ENCODE results near the gene RAB3D. TPM values are rescaled to one million over a fixed set of nuclear protein-coding genes. Genes with fewer than 3 reads are reported as not detected.

RAB3D gene
- total RNA-seq, 1 donor from 2014 or later = 45.3 TPM

- H3K27ac Mint-ChIP-seq = no peak overlapping the region
- H3K36me3 Mint-ChIP-seq = no peaks in the 10 kb centered on the region
- TF ChIP-seq CTCF (conservative IDR thresholded peaks at IDR 0.05) = no peak
- no peaks in the 10 kb centered on the region for H3K9me3 Mint-ChIP-seq
- peaks cover 5% of the 10 kb centered on the region for H3K4me1 Mint-ChIP-seq (ENCODE audit: unreplicated experiment)
- H3K4me3 Mint-ChIP-seq = no peak overlapping the region
- no peak for DNase-seq (ENCODE audit: extremely low spot score, unreplicated experiment)
- H3K27me3 Mint-ChIP-seq = no peaks in the 10 kb centered on the region
Observed at GRCh38 chr19:11278670-11279069, 60.8 kb downstream of the RAB3D start.

- H3K36me3 Mint-ChIP-seq = no peaks in the 10 kb centered on the region
Observed at GRCh38 chr19:11274533-11275086, 64.8 kb downstream of the RAB3D start.

GRCh38 chr19:11273989-11274388 is 65.5 kb downstream of the RAB3D start:
- peaks cover 5% of the 10 kb centered on the region for H3K4me1 Mint-ChIP-seq (ENCODE audit: unreplicated experiment)
- no peak overlapping the region for H3K27ac Mint-ChIP-seq

More at GRCh38 chr19:11274533-11275086, 64.8 kb downstream of the RAB3D start:
- Mint-ChIP-seq H3K9me3 (no peaks in the 10 kb centered on the region), H3K27ac (peak overlapping the region; percentile 17), H3K27me3 (no peaks in the 10 kb centered on the region), H3K4me3 (no peak overlapping the region), H3K4me1 (ENCODE audit: unreplicated experiment) (no peaks in the 10 kb centered on the region)
- DNase-seq (ENCODE audit: extremely low spot score, unreplicated experiment) = no peak
- TF ChIP-seq CTCF (conservative IDR thresholded peaks at IDR 0.05) = no peak

GRCh38 chr19:11273296-11273695 is 66.2 kb downstream of the RAB3D start:
- Mint-ChIP-seq H3K9me3 (no peaks in the 10 kb centered on the region), H3K4me3 (no peak overlapping the region), H3K36me3 (no peaks in the 10 kb centered on the region), H3K27me3 (no peaks in the 10 kb centered on the region), H3K4me1 (ENCODE audit: unreplicated experiment) (peaks cover 8% of the 10 kb centered on the region), H3K27ac (no peak overlapping the region)
- DNase-seq (ENCODE audit: extremely low spot score, unreplicated experiment) = no peak
- TF ChIP-seq CTCF (conservative IDR thresholded peaks at IDR 0.05) = no peak

More at GRCh38 chr19:11273989-11274388, 65.5 kb downstream of the RAB3D start:
- Mint-ChIP-seq H3K27me3 (no peaks in the 10 kb centered on the region), H3K36me3 (no peaks in the 10 kb centered on the region), H3K4me3 (no peak overlapping the region), H3K9me3 (no peaks in the 10 kb centered on the region)
- no peak for DNase-seq (ENCODE audit: extremely low spot score, unreplicated experiment)
- TF ChIP-seq CTCF (conservative IDR thresholded peaks at IDR 0.05) = no peak

Other genes with a start within 250 kb of the RAB3D start
- 15.0 and 43.2 TPM in 2 replicates for gene SPC24, start 183.9 kb downstream of the RAB3D start, total RNA-seq (ENCODE audit: low replicate concordance)
- 17.6 and 55.3 TPM in 2 replicates for gene KANK2, start 142.1 kb downstream of the RAB3D start, total RNA-seq (ENCODE audit: low replicate concordance)
- gene ANGPTL8, start 100.0 kb downstream of the RAB3D start, total RNA-seq (ENCODE audit: low replicate concordance) = not detected in 2 replicates
- 43.6 and 58.9 TPM in 2 replicates for gene DOCK6, start 77.1 kb downstream of the RAB3D start, total RNA-seq (ENCODE audit: low replicate concordance)
- gene TSPAN16, start 43.5 kb downstream of the RAB3D start, total RNA-seq (ENCODE audit: low replicate concordance) = not detected in 2 replicates
- 58.6 and 68.3 TPM in 2 replicates for gene TMEM205, start 6.6 kb upstream of the RAB3D start, total RNA-seq (ENCODE audit: low replicate concordance)
- 9.6 and 12.1 TPM in 2 replicates for gene CCDC159, start 6.9 kb upstream of the RAB3D start, total RNA-seq (ENCODE audit: low replicate concordance)
- 11.1 and 15.9 TPM in 2 replicates for gene PLPPR2, start 15.8 kb upstream of the RAB3D start, total RNA-seq (ENCODE audit: low replicate concordance)
- 2.7 and 4.3 TPM in 2 replicates for gene SWSAP1, start 35.0 kb upstream of the RAB3D start, total RNA-seq (ENCODE audit: low replicate concordance)
- gene EPOR, start 44.7 kb upstream of the RAB3D start, total RNA-seq (ENCODE audit: low replicate concordance) = 9.2 and 11.4 TPM in 2 replicates
- 44.8 and 49.6 TPM in 2 replicates for gene RGL3, start 79.7 kb upstream of the RAB3D start, total RNA-seq (ENCODE audit: low replicate concordance)
- 1.0 and 2.2 TPM in 2 replicates for gene ODAD3, start 95.5 kb upstream of the RAB3D start, total RNA-seq (ENCODE audit: low replicate concordance)
- 342 and 403 TPM in 2 replicates for gene PRKCSH, start 96.0 kb upstream of the RAB3D start, total RNA-seq (ENCODE audit: low replicate concordance)
- gene ELAVL3, start 141.4 kb upstream of the RAB3D start, total RNA-seq (ENCODE audit: low replicate concordance) = 1.7 and 3.3 TPM in 2 replicates
- 11.5 and 13.4 TPM in 2 replicates for gene ZNF653, start 166.2 kb upstream of the RAB3D start, total RNA-seq (ENCODE audit: low replicate concordance)
- 40.8 and 42.1 TPM in 2 replicates for gene ECSIT, start 189.5 kb upstream of the RAB3D start, total RNA-seq (ENCODE audit: low replicate concordance)
- 2.3 and 7.9 TPM in 2 replicates for gene CNN1, start 199.2 kb upstream of the RAB3D start, total RNA-seq (ENCODE audit: low replicate concordance)
- 51.3 and 57.1 TPM in 2 replicates for gene ELOF1, start 219.6 kb upstream of the RAB3D start, total RNA-seq (ENCODE audit: low replicate concordance)
- gene ACP5, start 238.0 kb upstream of the RAB3D start, total RNA-seq (ENCODE audit: low replicate concordance) = 3.2 and 6.0 TPM in 2 replicates